HS-27A (cell line): Measurements from ENCODE around the gene APOC1.

Source experiments
- DNase-seq: peaks from one replicate; pipeline ENCODE4 v3.0.0-alpha.2; 2012; ENCODE audit warnings: low read depth, missing footprints

The APOC1 gene

DNA sequence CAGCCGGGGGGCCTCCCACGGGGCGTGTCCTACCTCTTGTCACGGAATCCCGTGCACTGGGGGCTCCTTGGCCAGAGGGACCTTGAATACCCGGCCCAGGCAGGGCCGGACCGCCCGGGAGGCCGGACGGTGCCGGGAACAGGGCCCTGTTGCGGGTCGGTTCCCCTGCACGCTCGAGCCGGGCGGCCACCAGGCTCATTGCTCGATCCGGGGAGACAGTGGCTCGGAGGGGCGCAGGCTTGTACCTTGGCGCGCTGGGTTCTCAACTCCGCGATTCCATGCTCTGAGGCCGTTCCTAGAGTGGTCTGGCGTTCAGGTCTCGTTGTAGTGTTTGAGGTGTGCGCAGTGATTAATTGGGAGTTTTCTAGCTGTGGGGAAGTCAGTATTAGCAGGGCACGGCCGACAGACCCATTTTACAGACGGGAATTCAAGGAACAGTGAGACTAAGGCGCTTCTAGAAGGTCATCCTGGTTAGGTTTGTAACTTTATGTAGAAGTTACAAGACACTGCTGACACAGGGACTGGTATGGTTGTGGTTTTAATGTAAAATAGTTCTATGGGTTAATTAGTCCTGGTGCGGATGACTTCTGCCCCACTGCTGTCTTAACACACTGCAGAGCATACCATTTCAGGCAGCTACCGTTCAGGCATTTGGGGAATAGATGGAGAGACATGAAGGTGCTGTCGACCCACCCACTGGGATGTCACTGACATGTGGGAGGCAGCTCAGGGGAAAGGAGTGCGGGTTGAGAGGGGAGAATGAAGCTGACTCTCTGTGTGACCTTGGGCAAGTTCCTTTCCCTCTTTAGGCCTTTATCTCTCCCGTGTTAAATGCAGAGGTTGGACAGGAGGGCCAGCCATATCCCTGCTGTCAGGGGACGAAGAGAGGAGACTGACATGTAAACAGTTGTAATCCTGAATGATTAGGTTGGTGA, 41.4 kb downstream of the APOC1 start:
- no peak for DNase-seq

DNA sequence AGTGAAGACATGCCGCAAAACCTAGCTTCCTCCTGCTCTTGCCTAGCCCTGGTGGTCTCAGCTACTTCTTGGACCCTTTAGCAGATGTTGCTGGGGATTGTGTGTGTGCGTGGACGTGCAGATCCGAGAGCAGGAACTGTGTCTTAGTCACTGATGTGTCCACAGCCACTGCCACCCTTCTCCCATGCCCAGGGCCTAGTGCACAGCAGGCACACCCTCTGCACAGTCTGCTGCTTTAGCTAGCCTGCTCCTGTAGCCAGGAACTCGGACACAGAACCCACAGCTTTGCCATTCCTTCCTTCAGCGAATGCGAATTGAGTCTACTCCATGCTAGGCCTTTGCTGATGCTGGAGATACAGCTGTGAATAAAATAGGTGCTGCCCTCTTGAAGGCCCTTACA, 43.1 kb downstream of the APOC1 start:
- DNase-seq: no peak

DNA sequence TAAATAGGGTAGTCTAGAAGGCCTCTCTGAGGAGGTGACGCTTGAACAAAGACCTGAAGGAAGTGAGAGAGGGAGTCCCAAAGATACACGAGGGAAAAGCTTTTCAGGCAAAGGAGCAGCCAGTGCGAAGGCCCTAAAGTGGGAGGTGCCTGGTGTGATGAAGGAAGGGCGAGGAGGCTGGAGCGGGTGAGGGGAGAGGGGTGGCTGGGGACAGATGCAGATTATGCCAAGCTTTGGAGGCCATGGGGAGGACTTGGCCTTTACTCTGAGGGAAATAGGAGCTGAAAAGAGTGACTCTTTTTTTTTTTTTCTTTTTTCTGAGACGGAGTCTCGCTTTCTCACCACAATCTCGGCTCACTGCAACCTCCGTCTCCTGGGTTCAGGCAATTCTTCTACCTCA, 43.7 kb downstream of the APOC1 start:
- DNase-seq: no peak

DNA sequence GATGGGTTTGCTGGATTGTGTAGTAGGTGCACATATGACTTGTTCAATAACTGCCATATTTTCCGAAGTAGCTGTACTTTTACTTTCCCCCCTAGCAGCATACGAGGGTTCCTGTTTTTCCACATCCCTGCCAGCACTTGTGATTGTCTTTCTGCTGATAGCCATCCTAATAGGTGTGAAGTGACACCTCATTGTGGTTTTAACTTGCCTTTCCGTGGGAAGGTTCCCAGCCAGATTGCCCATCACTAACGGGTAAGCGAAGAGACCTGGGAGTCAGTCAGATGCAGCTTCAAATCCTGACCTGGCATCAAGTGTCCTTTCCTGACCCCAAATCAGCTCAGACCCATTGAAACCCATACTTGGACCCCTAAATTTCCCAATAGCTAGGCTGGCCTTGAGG, 45.3 kb downstream of the APOC1 start:
- DNase-seq: no peak

DNA sequence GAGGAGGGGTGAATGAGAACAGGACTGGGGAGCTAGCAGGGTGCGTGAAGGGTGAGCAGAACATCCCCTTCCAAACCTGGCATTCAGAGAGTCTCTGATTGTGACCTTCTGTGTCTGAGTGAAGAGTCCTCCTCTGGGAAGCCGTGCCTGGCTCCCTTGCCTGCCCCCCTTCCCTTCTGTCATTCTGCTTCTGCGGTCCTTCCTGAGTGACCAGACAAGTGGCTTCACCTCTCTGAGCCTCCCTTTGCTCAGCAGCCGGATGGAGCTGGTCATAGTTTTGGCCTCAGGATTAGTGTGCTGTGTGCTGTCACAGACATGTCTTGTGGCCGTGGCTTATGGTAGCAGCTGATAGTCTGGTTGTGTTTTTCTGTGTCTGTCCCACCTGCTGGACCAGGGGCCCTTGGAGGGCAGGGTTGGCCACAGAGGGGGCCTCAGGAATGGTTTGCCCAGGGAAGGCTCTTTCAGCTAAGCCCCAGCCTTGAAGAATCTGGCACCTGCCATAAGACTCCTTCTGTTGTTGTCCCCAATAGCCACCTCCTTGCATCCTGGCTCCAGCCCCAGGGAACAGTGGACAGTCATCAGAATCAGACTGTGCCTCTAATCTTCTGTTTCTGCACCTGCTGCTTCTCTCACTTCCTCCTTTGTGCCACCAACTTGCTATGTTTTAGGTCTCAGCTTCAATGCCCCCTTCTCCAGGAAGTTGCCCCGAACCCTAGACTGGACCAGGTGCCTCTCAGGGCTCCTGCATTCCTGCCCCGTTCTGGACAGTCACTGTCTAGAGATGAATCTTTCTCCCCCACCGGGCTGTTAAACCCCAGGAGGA, 46.7 kb downstream of the APOC1 start:
- no peak for DNase-seq

DNA sequence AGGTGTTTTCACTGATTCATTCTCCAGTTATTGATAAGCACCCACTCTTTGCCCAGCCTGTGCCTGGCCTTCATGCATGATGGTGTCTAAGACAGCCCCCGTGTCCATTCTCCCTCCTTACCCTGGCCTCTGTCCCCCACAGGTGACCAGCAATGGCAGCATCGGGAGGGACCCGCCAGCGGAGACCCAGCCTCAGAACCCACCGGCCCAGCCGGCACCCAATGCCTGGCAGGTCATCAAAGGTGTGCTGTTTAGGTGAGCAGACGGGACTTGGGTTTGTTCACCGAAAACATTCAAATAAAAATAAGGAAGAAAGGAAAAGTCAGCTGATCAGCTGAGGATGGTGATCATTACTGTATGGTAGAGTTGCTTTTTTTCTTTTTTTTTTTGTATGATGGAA, 47.4 kb downstream of the APOC1 start:
- no peak for DNase-seq

DNA sequence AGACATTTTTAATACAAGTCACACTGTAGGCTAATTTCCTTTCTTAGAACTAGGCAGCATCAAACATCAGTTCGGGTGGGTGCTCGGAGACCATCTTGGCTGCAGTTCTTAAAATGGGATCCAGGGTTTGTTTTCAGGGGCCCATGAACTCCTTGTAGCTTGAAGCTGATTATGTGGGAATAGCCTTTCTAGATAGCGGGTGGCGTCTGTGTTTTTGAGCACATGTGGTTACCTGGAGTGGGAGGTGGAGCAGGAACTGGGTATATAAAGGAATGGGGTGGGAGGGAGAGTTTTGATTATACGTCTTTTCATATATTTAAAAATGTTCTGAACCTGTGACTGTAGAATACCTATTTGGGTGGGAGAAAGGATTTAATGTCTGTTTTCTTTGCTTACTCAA, 53.7 kb downstream of the APOC1 start:
- DNase-seq: no peak

DNA sequence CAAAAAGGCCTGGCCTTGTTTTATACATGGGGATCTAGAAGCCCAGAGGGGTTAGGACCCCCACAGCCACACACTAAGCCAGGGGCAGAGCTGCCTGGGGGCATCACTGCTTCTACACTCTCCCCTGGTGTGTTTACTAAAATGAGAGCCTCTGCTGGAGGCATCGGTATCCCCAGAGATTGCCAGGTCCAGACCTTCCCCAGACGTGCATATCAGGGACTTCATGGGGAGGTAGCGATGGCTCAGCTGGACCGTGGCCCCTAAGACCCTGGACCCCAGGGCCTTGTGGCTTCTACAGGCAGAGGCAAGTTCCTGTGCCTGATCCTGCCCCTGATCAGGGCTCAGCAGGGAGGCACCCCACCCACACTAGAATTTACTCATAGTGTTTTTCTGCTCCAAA, 54.3 kb downstream of the APOC1 start:
- DNase-seq: no peak
